CD4-positive, alpha-beta T cell (primary cell): ENCODE data around the gene SPSB3. TPM values are rescaled to one million over a fixed set of nuclear protein-coding genes. Genes with fewer than 3 reads are reported as not detected.

ENCODE experiments used
- ATAC-seq: fragments of 200-7000 bp; cut with Tn5 transposase; one replicate; pipeline ENCODE4 v1.10.0; 2022; ENCODE audit warnings: mild to moderate bottlenecking; ENCODE audit not compliant: poor library complexity
- CTCF ChIA-PET: fragments of 350-600 bp; sonication (Branson Sonifier 250); formaldehyde crosslinking; loops from one replicate; lab custom pipeline; 2021; ENCODE audit warnings: antibody characterized with exemption, inconsistent platforms; lab: Charles Lee
- POLR2A ChIA-PET: fragments of 350-600 bp; sonication (Branson Sonifier 250); formaldehyde crosslinking; loops from one replicate; lab custom pipeline; 2021; ENCODE audit warnings: antibody characterized with exemption, inconsistent platforms; lab: Charles Lee
- DNase-seq, 14 experiments: peaks; one replicate each; pipeline ENCODE4 v3.0.0-alpha.2; 2013 to 2020; ENCODE audit warnings: mixed read lengths in 2 of 14
- H3K27ac ChIP-seq, 2 donors: one replicate each; pipeline versions ENCODE4 v1.5.1 to v1.7.0; 2013; ENCODE audit warnings: low read length in 2 of 2, low read depth in 1 of 2, mild to moderate bottlenecking in 1 of 2
- H3K27me3 ChIP-seq, 2 experiments: 1 replicate in 1 of 2; 2 replicates in 1 of 2; pipeline versions ENCODE4 v1.6.1 to v1.7.0; 2013; ENCODE audit warnings: low read length in 2 of 2, control low read depth in 1 of 2, mild to moderate bottlenecking in 1 of 2, moderate library complexity in 1 of 2; ENCODE audit not compliant: insufficient read depth in 2 of 2, control insufficient read depth in 1 of 2
- H3K36me3 ChIP-seq: one replicate; pipeline ENCODE4 v1.6.1; 2013; ENCODE audit warnings: low read length, control low read depth; ENCODE audit not compliant: insufficient read depth
- H3K4me1 ChIP-seq: one replicate; pipeline ENCODE4 v1.6.1; 2013; ENCODE audit warnings: low read length, control low read depth; ENCODE audit not compliant: insufficient read depth
- H3K4me3 ChIP-seq: one replicate; pipeline ENCODE4 v1.5.1; 2013; ENCODE audit warnings: mild to moderate bottlenecking, low read length, moderate library complexity
- H3K9me3 ChIP-seq, 2 experiments: 1 replicate in 1 of 2; 2 replicates in 1 of 2; pipeline versions ENCODE4 v1.6.1 to v1.7.0; 2013; ENCODE audit warnings: low read length in 2 of 2, mild to moderate bottlenecking in 2 of 2, control low read depth in 1 of 2, moderate library complexity in 1 of 2; ENCODE audit not compliant: control insufficient read depth in 1 of 2, insufficient read depth in 1 of 2
- H3K27ac Mint-ChIP-seq: one replicate; pipeline ENCODE4 v1.8.0; 2020; ENCODE audit warnings: mixed read lengths
- H3K27me3 Mint-ChIP-seq: one replicate; pipeline ENCODE4 v1.8.0; 2021; ENCODE audit warnings: mixed read lengths
- H3K36me3 Mint-ChIP-seq: one replicate; pipeline ENCODE4 v1.8.0; 2021; ENCODE audit warnings: low read depth, mixed read lengths
- H3K4me1 Mint-ChIP-seq: one replicate; pipeline ENCODE4 v1.8.0; 2021; ENCODE audit warnings: low read depth, mixed read lengths
- H3K4me3 Mint-ChIP-seq: one replicate; pipeline ENCODE4 v1.8.0; 2020; ENCODE audit warnings: mild to moderate bottlenecking, mixed read lengths
- H3K9me3 Mint-ChIP-seq: one replicate; pipeline ENCODE4 v1.8.0; 2020; ENCODE audit warnings: mixed read lengths
- intact Hi-C, 2 experiments: fragments of 100-400 bp; cut with DNase I in 1 of 2; cut with micrococcal nuclease in 1 of 2; formaldehyde crosslinking; loops; one replicate each; pipeline versions ENCODE4 v1.15.1 to v1.9.0; 2023 to 2025; cut with DNase I, micrococcal nuclease
- total RNA-seq, 174 experiments: library from RNA in 2 of 174; stranded (reverse) in 2 of 174; gene quantifications; one replicate each; pipeline ENCODE4 v1.2.3 and lab custom pipeline; 2021 to 2026
- TF ChIP-seq, protein P1 (sequence below): fragments of 200-600 bp; IDR thresholded peaks from one replicate; pipeline ENCODE4 v1.8.0; 2022; ENCODE audit warnings: antibody characterized with exemption, mild to moderate bottlenecking

Gene SPSB3
- total RNA-seq, 2 experiments from 2014 or later: 86.3 to 87.6 TPM

- H3K27me3 ChIP-seq: no peaks in the 10 kb centered on the region
- no peaks in the 10 kb centered on the region for H3K27me3 Mint-ChIP-seq
- peaks cover 30% of the 10 kb centered on the region for H3K36me3 Mint-ChIP-seq
- peak overlapping the region; percentile 62 for H3K27ac Mint-ChIP-seq
- DNase-seq (peak in 12 of 14 experiments; percentile 20 to 82 (median 43)), ATAC-seq (peak; percentile 10)
- H3K9me3 Mint-ChIP-seq: no peaks in the 10 kb centered on the region
- ChIA-PET POLR2A (interaction anchor here (0.7 to 7.9 kb wide), 8 partner anchors 11 to 1075 kb away, joined by 3 to 163 read pairs (median 4); partner anchors contain the start of genes FAHD1, HAGH, JPT2 and MAPK8IP3), CTCF (interaction anchor here (4.0 kb wide), 1 partner anchor 12 kb away, joined by 21 read pairs; the partner anchor contains the start of genes NUBP2 and SPSB3)
- peak overlapping the region; percentile 29 to 35 for H3K27ac ChIP-seq
- intact Hi-C loops: loop anchor here (5.0 to 10.0 kb wide), 6 partner anchors 57 to 418 kb away; partner anchors contain the start of genes FAHD1 (in 1 of the 2), GNPTG (in 1 of the 2), HAGH (in 1 of the 2) and JPT2 (in 1 of the 2)
- H3K4me3 ChIP-seq: peak overlapping the region; percentile 89
- peaks cover 29% of the 10 kb centered on the region for H3K36me3 ChIP-seq
- peak overlapping the region; percentile 80 for H3K4me3 Mint-ChIP-seq
- no peaks in the 10 kb centered on the region for H3K9me3 ChIP-seq
- peaks cover 42% of the 10 kb centered on the region for H3K4me1 ChIP-seq
- H3K4me1 Mint-ChIP-seq: peaks cover 16% of the 10 kb centered on the region
- TF ChIP-seq, protein P1, sequence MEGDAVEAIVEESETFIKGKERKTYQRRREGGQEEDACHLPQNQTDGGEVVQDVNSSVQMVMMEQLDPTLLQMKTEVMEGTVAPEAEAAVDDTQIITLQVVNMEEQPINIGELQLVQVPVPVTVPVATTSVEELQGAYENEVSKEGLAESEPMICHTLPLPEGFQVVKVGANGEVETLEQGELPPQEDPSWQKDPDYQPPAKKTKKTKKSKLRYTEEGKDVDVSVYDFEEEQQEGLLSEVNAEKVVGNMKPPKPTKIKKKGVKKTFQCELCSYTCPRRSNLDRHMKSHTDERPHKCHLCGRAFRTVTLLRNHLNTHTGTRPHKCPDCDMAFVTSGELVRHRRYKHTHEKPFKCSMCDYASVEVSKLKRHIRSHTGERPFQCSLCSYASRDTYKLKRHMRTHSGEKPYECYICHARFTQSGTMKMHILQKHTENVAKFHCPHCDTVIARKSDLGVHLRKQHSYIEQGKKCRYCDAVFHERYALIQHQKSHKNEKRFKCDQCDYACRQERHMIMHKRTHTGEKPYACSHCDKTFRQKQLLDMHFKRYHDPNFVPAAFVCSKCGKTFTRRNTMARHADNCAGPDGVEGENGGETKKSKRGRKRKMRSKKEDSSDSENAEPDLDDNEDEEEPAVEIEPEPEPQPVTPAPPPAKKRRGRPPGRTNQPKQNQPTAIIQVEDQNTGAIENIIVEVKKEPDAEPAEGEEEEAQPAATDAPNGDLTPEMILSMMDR: no peak
Observed at GRCh38 chr16:1770328-1771187, 11.8 kb downstream of the SPSB3 start.

- Histone ChIP-seq H3K27me3 (no peaks in the 10 kb centered on the region), H3K36me3 (peaks cover 38% of the 10 kb centered on the region), H3K9me3 (no peaks in the 10 kb centered on the region), H3K4me1 (peaks cover 34% of the 10 kb centered on the region), H3K27ac (no peak overlapping the region), H3K4me3 (no peak overlapping the region)
- H3K4me3 Mint-ChIP-seq: peak overlapping the region; percentile 80
- POLR2A ChIA-PET: interaction anchor here (1.0 to 7.9 kb wide), 4 partner anchors 12 to 92 kb away, joined by 4 to 163 read pairs (median 12); partner anchors contain the start of genes FAHD1, HAGH, JPT2 and MAPK8IP3
- H3K9me3 Mint-ChIP-seq: no peaks in the 10 kb centered on the region
- H3K27ac Mint-ChIP-seq: peak overlapping the region; percentile 62
- TF ChIP-seq, protein P1: no peak
- CTCF ChIA-PET: no interaction called here
- intact Hi-C loops: loop anchor here (5.0 to 10.0 kb wide), 7 partner anchors 58 to 417 kb away; partner anchors contain the start of genes FAHD1 (in 1 of the 2), GNPTG (in 1 of the 2), HAGH (in 1 of the 2) and JPT2 (in 1 of the 2)
- H3K36me3 Mint-ChIP-seq: peaks cover 35% of the 10 kb centered on the region
- ATAC-seq: no peak
- DNase-seq: no peak
- H3K27me3 Mint-ChIP-seq: no peaks in the 10 kb centered on the region
- H3K4me1 Mint-ChIP-seq: peaks cover 16% of the 10 kb centered on the region
Observed at GRCh38 chr16:1769402-1770300, 12.7 kb downstream of the SPSB3 start.
